GM19397 (cell line): ENCODE measurements around the gene CSF1R.
A peak's percentile ranks its signal among the peaks of the same experiment; 100 is the strongest.

Source experiments
- ATAC-seq: cut with Tn5 transposase; IDR thresholded peaks from one replicate; pipeline ENCODE4 v1.9.1; 2021; ENCODE audit warnings: mild to moderate bottlenecking, moderate library complexity; ENCODE audit not compliant: unreplicated experiment

Gene CSF1R

DNA sequence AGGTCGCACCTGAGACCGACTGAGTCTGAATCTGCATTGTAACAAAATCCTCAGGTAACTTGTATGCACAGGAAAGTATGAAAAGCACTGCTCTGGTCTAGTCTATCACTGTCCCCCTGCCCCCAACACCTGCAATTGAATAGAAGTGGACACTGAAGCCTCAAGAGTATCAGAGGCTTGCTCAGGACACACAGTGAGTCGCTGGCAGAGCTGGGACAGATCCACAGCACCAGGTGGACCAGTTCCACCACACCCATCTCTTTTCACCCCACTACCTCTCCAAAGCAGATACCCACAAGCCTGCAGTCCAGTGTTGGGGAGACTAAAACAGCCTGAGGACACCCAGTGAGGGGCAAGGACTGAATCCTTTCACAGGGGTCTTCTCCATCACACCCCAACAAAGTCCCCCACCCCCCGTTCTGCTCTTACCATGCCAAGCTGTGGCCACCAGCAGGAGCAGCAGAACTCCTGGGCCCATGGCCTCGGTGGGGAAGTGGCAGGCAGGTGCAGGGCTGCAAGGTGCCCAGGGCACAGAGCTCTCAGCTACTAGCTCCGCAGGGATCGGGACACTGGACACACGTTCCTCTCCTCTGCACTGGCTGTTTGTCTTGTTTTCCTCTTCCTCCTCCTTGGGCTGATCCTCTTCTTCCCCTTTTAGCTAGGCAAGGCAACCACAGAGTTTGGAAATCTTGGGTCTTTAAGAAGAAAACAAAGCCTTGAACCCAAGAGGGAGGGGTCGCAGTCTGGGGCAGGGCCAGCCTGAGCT, at the start of gene CSF1R:
CSF1R (minus strand) TSS at position 605 of the 766 bp plus-strand sequence; CDS start at position 478, 127 bp downstream.
- ATAC-seq, result no peak

DNA sequence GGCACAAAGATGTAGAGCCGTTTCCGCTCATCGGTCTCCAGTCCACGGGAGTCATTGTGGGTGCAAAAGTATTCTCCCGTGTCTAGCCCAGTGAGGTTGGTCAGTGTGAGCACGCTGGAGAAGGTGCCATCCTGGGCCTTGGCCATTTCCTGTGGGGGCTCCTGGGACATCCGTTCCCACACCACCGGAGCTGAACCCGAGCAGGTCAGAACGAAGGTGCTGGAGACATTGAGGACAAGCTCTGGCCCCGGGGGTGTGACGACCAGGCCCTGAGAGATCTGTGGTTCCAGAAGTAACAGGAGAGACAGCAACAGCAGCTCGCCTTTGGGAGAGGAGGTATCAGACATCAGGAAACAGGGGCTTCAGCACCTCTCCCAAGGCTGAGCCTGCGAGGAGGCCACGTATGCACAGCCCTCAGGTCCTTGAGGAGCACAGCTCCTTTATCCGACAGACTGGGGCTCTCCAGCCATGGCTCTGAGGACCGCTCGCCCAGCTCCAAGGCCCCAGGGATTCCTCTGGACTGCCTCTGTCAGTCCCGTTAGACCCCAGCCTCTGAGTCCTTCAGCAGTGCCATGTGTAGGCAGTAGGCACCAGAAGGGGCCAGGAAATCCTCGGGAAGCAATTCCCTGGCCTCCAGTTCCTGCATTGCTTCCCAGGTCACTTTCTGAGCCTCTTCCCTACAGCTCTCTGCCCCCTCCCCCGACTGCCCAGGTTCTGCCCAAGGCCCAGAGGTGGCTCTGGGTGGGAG, 49.4 kb upstream of the CSF1R start:
- no peak for ATAC-seq

DNA sequence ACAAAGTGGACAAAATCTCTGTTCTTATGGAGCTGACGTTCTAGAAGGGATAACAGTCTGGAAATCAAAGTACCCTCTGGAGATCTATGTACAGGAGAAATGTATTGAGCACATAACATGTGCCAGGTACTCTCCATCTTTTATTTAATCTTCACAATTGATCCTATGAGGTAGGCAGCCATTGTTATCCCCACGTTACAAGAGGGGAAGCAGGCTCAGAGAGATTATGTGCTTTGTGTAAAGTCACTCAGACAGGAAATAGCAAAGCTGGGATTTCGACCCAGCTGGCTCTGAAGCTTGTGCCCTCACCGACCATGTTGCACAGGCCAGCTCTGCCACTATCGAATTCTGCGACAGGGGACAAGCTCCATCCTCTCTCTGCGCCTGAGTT, 47.8 kb upstream of the CSF1R start:
- ATAC-seq, result no peak

DNA sequence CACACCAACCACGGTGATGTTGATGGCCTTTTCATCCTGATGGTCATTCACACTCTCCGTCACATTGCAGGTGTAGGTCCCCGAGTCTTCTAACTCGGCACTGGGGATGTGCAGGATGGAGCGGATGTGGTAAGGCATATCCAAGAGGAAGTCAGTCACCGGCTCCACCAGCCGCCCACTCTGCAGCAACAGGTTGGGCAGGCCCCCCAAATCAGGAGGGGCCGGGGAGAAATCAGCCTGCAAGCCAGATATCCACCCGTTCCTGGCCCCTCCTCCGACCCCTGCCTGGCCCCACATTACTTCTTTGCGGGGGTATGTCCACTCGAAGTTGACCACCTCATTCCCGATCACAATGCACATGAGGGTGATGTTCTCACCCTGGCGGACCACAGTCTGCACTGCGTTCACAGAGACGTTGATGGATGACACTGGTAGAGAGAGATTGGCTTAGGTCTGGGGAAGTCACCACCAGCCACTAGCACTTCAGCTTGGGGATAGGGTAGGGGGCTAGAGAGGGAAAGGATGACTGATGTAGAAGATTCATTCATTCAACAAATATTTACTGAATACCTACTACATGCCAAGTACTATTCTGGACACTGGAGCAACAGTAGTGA, 47.3 kb upstream of the CSF1R start:
- no peak for ATAC-seq

DNA sequence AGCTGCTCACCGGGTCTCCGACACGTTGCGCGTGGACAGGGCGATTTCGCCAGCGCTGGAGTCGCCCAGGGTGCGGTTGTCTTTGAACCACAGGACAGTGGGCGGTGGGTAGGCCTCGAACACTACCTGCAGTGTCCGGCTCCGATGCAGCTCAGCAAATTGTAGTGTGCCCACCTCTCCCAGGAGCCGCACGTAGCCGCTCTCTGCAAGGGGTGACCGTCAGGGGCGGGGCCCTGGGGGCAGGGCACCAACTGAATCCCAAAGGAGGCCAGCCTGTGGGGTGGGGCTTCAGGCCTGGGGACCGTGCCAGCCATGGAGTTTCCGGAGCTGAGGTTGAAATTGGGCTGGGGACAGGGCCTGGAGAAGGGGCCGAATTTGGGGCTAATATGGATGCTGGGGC, 46.4 kb upstream of the CSF1R start:
- no peak for ATAC-seq

DNA sequence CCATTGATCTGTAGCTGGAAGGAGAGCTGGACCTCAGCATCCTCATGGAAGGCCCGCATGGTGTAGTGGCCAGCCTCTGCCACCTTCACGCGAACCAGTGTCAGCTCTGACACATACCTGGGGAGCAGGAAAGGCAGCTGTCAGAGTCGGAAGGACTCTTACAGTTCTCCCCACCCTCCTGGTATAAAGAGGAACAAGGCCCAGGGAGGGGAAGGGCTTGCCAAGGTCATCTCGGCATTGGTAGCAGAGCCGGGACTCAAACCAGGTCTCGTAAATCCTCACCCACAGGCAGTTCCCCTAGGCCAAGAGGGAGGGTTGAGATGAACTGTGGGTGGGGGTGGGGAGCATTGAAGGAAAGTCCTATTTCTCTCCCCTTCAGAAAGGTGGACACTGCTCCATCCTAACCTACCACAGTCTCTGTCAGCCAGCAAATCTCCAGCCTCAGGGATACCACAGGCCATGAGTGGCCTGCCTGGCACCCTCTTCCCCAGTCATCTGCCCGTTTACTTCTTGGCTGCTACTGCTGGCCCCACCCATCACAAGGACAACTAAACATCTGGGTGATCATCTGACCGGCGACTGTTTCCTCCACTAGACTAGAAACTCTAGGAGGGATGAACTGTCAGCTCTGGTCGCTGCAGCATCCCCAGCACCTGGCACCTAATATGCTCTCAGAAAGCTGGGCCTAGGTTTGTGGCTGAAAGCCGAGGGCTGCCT, 45.8 kb upstream of the CSF1R start:
- ATAC-seq, result no peak

DNA sequence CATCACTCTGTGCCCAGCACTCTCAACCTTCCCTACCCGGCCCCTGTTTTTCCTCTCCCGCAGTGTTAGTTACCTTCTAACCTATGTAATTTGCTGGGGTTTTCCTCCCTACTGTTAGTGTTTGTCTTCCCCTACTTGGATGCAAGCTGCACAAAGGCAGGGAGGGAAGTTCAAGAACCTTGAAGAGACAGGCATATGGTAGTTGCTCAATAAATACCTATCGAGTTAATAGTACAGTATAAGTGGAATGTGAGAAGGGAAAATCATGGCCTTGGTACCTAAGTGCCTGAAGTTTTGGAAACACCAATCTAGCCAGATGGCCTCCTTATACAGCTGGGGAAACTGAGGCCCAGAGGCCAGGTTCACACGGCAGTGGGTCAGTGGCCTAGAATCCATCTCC, 45.1 kb upstream of the CSF1R start:
- ATAC-seq, result no peak

DNA sequence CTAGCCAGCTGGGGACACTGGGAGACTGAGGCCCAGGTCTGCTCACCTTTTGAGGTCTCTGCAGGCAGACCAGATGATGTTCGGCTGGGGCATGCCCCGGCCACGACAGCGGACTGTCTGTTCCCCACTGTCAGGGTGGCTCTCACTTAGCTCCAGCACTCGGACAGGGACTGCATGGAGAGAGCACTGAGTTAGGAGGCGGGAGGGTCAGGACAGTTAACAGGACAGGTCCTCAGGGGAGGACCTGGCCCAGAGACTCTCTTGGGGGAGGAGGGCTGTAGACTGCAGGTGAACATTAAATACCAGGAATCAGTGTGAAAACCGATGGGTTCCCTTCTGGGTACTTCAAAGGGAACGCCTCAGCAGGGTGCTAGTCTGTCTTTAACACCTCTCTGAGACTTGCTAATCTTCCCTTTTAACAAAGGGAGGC, 44.2 kb upstream of the CSF1R start:
- ATAC-seq, result no peak

DNA sequence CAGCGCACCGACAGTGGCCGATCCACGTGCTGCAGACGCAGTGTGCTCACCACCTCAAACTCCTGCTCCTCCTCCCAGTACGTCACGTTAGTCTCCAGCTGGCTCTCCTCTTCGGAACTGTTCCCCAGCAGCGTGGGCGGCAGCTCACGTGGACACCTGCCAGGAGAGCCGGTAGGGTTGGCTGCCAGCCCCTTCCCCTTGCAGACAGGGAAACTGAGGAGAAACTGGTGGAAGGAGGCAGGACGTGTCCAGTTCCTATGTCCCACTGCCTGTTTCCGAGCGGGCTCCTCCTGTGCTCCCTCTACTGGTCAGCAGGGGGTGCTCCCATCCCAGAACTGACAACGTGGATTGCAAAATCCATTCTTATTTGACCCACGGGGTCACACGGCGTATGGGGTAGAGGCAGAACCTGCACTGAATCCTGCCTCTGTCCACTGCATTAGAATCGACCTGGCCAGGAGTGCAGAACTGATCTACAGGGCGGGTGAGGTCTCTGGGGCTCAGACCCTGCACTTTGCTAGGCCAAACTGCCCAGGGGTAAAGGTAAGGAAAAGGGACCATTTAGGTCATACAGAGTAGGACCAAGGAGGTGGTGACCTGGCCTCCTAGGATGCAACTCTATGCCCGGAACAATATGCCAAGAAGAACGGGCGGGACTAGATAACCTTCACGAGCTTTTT, 43.6 kb upstream of the CSF1R start:
- ATAC-seq, result no peak

DNA sequence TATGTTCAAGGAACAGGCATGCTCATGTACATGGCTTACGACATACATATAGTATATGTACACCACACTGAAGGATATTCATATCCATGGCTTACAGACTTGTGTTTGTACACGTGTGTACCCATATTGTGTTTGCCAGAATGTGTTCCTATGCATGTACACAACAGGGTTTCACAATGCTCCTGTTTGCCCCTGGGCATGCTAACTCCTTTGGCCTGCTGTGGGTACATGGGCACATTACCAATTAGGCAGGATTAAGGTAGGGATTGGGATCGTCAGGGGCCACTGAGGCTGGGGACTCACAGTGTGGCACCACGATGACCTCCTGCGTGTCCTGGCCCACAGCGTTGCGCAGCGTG, 43.1 kb upstream of the CSF1R start:
- no peak for ATAC-seq

DNA sequence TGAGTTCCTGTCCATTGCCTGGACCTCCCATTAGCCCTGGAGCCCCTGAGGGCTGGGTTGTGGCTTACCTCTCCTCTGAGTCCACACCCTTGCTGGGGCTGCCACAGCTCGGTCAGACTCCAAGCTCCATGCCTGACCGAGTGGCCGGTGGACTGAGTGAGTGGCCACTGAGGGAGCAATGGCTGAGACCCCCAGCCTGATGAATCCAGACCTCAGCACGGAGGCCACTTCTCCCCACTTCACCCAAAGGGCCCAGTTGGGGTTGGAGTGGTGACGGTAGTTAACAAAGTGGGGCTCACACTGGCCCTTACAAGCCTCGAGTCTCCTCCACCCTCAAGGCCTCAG, 40.5 kb upstream of the CSF1R start:
- ATAC-seq, result no peak

DNA sequence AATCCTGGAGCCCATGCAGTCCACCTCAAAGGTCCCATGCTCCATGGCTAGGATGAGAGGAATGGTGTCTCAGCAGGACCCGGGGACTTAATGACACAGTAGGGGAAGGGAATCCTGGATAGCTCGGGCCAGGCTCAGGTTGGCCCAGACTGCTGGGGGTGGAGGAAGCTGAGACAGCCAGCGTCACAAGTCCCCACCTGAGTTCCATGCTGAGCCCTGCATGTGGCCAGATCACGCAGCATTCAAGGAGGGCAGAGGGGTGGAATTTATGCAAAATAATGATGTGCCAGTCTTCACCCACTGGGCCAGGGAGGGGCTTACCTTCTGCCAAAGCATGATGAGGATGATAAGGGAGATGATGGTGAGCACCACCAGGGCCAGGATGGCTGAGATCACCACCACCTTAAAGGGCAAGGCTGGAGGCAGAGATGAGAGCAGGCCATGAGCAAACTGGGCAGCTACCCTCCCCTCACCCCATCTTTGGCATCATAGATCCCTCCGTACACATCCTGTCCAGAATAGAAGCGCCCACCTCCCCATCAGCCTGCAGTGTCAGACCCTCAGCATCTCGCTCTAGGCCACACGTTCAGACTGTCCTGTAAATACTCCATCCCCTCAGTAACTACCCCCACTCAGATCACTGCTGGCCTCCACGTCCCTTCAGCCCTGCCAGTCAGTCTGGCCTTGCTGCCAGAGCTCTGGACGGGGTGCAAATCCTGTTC, 40.0 kb upstream of the CSF1R start:
- ATAC-seq, result no peak

DNA sequence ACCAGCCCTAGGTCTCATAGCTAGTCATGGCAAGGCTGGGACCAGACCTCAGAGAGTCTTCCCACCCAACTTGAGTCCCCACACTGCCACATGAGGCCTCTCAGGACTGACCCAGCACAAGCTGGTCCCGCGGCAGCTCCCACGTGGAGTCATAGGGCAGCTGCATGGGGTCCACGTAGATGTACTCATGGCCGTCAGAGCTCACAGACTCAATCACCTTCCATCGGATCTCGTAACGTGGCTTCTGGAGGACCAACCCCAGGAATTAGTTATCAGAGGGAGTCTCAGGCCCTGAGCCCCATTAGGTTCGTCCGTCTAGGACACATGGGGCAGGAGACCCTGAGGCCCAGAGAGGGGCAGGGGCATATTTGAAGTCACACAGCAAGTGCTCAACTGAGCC, 39.0 kb upstream of the CSF1R start:
- no peak for ATAC-seq

DNA sequence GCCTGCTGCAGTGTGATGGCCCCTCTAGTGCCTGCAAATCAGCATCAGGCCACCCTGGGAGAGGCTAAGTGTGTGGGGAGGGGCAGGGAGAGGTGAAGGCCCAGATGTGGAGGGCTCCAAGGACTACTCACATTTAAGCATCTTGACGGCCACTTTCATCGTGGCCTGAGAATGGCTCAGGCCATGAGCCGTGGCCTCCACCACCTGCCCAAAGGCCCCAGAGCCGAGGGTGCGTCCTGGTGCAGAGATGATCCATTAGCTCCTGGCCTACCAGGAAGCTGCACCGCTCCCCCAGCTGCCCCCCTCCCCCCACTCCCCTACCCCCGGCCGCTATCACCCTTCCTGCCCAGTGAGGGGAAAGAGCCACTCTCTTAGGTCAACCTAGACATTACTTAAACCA, 38.2 kb upstream of the CSF1R start:
- ATAC-seq, result no peak

DNA sequence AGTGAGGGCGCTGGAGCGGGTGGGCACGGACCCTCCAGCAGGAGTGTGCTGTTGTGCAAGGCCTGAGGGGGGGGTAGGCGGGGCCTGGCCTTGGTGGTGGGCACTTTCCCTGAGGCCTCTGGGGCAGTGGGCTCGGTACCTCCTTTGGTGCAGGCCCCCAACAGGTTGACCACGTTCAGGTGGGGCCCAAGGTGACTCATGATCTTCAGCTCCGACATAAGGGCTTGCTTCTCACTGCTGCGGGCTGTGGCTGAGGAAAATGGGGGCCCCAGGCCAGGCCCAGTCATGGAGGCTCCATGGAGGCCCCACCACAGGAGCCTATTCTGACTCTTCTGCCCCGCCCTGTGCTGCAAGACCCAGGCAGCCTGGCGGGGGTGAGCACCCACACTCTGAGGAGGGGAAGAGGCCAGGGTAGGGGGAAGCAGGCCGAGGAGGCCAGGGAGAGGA, 37.8 kb upstream of the CSF1R start:
- ATAC-seq, result no peak

DNA sequence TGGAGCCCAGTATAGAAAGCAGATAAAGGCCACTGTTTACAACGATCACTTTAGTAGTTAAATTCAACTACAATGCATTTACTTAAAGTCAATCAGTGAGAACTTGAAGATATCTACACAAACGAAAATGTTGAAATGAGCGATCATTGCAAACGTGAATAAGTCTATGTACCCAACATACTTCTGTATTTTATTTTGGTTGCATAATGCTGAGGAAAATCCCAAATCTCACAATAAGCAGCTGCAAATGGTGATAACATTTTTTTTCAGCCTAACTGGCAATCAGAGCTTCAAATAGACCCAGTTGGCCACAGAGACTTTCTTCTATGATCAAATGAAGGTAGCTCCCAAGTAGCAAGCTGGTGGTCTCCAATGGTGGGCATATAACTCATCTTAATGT, 37.2 kb upstream of the CSF1R start:
- no peak for ATAC-seq

DNA sequence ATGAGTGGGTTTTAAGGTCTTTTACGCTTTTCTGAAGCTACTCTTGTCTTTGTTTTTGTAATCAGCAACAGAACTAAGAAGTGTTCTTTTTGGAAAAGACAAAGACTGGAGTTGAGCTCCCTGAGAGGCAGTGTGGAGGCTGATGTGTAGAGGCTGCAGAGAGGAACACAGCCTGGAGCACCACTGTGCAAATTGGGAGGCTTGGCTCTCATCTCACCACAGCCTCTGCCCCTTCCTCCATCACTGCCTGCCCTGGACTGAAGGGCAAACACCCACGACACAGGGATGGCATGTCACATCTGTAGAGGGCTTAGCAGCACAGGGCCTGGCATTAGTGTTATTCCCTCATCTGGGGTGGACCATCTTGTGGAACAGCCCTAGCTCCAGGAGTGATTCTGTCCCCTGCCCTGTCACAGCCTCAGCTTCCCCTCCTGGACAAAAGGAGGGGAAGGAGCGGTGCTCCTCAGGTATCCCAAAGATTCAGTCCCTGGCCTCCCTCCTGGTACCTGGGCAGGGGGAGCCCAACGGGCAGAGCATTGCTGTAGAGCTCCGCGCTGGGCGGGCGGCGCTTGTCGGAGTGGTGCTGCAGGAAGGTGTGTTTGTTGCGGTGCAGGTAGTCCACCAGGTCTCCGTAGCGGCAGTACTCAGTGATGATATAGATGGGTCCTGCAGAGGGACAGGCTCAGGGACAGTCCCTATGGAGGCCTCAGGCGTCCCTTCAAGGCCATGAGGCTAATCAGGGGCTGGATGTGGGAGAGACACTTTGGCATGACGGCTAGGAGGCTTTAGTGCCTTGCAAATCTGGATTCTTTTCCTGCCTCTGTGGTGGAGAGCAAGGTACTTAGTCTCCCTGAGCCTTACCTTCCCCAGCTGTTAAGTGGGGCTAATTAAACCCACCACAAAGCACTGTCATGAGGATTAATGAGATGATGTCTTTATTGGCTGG, 36.5 kb upstream of the CSF1R start:
- ATAC-seq, result no peak

DNA sequence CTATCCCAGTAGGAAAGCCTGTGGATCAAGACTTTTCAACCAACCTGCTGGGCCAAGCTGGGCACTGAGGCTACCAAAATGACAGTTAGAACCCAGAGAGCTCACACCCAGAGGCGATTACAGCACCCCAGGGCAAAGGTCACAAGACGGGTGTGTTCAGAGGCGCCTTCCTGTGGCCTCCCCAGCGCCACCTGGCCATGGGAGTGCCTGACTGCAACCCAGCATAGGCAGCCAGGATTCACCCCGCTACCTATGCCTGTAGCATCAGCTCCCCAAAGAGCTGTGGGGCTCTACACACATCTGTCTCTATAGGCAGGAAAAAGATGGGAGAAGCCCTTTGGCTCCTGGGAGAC, 35.8 kb upstream of the CSF1R start:
- peak; percentile 51 for ATAC-seq

DNA sequence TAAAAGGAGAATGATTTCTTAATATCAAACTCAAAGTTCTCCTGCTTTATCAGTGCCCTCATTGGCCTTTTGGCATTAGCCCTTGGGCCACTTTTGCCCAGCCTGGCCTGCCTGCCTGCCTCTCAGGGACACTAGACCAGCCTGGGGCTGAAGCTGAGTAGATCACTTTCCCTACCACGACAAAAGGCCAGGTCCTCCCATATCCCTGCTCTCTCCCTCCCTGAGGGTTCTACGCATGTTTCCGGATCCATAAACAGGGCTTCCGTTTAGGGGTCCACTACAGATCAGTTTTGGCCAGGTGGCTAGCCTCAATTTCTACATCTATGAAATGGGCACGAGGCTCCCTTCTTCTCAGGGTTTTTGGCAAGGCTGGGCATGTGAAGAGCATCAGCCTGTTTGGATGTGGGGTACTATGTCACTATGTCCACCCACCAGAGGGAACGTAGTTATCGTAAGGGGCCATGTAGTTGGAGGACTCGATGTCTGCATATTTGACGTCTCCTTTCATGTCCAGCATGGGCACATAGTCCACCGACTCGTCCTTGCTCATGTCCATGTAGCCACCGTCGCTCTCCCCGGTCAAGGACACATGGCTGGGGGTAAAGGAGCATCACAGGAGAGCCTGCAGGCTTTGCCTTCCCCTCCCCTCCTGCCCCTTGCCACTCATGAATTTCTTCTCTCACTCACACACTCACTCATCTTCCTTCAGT, 35.2 kb upstream of the CSF1R start:
- no peak for ATAC-seq
